SH-SY5Y (cell line): ENCODE measurements around the gene BORCS8.

Source experiments
- GATA2 ChIP-seq: IDR thresholded peaks from 2 replicates; pipeline ENCODE4 v1.6.1; 2011; ENCODE audit warnings: mild to moderate bottlenecking, low read depth, low read length
- GATA3 ChIP-seq: IDR thresholded peaks from 2 replicates; pipeline ENCODE4 v1.6.1; 2011; ENCODE audit warnings: low read depth, mild to moderate bottlenecking, low read length, moderate library complexity

- TF ChIP-seq GATA3 = no peak
- no peak for TF ChIP-seq GATA2
These were observed 59.0 kb downstream of the BORCS8 start for GRCh38 chr19:19132912-19133311.
